T-helper 2 cell treated with Interferon-gamma antibody and Interleukin-4, amounts not matched to agents 100 ng/mL and 5 ng/mL, for 36 hours (primary cell): ENCODE data around the gene MS4A4E. TPM values are rescaled to one million over a fixed set of nuclear protein-coding genes. Genes with fewer than 3 reads are reported as not detected.
"Not testable (repeated sequence)": the region's sequence is repeated elsewhere in the genome, so short reads cannot be mapped to it uniquely, and the experiment has no call there.

Experiments used
- intact Hi-C: fragments of 100-400 bp; cut with micrococcal nuclease; formaldehyde crosslinking; loops from one replicate; pipeline ENCODE4 v1.15.1; 2023
- total RNA-seq: library from RNA; stranded (reverse); gene quantifications from 2 replicates; pipeline ENCODE4 v1.2.3, GENCODE V29; 2022

The MS4A4E gene
- total RNA-seq, 1 donor from 2014 or later, result not detected

DNA sequence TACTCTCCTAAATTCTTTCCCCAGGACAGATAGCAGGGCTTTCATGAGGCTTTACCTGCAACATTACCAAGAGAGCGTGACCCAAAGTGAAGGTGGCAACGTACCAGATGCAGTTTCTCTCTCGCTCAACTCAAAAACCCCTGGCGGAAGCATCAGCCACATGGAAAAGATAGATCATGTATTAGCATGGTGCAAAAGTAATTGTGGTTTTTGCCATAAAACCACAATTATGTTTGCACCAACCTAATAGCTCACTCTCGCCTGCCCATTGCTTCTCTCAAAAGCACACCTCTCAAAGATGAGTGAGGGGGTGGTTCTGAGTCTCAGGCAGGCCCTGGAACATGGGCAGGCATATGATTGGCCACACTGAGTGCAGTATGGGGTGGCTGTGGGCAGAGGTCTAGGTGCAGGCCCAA, 67.1 kb downstream of the MS4A4E start:
- intact Hi-C loops, result no loop called here

DNA sequence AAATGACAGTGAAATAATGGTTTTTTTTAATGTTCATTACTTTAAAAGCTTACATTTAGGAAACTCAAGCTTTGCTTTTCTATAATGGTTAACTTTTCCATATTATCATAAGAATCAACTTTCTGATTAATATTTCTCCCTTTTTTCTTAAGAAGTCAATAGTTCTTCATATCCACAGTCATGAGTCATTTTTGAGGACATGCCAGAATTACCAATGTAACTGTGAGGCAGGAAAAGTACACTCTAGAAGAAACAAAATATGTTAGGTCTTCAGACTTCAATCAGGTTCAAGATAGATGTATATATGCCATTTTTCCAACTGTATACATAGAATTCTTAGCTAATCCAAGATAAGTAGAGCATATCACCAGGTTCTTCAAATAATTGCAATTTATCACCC, 70.9 kb downstream of the MS4A4E start:
- intact Hi-C loops, result no loop called here

DNA sequence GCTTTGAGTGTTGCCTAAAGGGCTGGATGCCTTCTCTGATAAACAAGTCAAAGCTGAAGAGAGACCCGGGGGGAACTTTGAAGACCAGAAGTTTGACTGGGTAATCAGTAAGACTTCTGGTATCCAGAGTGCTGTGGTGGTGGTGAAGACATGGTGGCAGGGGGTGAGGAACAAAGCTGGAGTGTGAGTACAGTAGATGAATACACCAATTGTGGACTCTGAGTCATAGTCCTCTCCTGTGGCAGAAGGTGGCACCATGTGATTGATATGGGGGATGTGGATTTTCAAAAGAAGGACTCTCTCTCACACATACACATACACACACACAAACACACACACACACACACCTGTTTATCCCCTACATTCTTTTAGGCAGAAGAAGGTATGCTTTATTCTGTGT, 72.4 kb downstream of the MS4A4E start:
- intact Hi-C loops, result no loop called here

DNA sequence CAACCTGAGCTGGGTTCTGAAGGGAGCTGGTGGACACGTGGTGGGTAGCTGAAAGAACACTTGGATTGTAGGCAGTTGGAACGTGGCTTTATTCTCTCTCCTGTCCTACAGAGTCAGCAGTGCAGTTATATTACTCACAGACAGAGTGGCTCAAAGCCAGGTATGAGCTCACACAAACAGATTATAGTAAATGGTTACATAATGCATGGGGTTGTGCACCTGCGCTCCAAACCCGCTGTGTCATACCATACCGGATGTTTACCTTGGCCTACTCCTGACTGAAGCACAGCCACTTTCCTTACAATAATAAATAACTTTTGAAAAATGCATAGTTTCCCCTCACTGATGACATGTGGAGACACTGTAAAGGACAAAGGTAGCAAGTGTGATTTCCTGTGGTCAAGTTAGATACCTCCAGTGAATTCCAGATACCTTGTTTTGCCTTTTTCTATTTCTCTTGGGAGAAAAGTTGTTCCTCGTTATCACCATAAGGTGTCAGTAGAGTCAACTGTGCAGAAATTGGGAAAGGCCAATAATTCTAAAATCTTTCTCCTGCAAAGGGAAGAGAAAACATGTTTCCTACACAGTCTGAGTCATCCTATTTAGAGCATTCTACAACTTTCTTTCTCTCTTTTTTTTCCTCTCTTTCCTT, 73.5 kb downstream of the MS4A4E start:
- intact Hi-C loops, result no loop called here

DNA sequence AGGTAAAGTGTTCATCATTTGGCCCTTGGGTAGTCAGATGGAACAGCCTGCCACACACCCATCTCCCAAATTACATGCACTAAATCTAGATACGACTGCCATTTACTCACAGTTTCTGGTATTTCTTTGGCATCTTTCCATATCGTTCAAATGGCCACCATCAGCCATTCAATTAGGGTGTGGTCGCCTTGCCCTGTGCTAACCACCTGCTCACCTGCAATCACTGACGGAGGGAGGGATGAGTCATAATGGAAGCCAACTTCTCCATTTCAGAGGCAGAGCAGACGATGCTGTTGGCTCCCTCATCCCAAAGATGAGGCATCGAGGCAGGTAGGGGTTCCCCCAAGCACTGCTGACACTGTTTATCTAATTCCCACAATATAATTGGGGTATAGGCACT, 74.6 kb downstream of the MS4A4E start:
- intact Hi-C loops, result no loop called here

DNA sequence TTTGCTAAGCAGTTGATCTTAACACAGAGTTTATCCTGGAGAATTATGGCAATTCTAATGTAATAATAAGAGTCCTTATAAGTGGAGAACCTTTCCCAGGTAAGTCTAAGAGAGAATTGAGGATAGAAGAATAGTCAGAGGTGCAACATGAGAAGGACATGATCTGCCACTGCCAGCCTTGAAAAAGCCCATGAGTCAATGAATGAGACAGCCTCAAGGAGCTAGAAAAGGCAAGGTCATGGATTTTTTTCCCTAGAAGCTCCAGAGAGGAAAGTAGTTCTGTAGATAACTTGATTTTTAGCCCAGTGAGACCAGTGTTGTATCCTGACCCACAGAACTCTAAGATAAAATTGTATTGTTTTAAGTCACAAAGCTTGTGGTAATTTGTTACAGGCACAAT, 77.0 kb downstream of the MS4A4E start:
- intact Hi-C loops, result no loop called here

DNA sequence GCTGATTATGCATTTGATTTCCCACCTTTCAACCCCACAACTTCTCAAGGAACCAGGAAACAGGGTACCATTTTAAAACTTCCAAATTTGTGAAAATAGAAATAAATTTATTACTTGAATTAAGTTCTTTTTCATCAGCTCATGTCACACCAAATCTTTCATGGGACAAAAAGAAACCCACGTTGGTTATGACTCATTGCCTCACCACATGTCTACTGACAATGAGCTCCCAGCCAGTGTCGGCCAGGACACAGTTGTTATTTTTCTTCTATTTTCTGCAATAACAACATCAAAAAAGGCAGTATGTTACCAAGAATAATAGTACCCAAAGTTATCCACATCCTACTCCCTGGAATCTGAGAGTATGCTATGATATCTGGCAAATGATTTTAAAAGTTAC, 77.4 kb downstream of the MS4A4E start:
- intact Hi-C loops, result no loop called here

DNA sequence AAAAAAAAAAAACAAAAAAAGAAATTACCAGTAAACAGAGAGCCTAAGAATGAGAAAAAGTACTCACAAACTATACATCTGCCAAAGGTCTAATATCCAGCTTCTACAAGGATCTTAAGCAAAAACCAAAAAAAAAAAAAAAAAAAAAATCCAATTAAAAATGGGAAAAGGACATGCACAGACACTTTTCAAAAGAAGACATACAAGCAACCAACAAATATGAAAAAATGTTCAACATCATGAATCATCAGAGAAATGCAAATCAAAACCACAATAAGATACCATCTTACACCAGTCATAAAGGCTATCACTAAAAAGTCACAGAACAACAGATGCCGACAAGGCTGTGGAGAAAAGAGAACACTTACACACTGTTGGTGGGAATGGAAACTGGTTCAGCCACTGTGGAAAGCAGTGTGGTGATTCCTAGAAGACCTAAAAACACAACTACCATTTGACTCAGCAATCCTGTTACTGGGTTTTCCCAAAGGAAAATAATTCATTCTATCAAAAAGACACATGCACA, 78.3 kb downstream of the MS4A4E start:
- intact Hi-C loops, result no loop called here

DNA sequence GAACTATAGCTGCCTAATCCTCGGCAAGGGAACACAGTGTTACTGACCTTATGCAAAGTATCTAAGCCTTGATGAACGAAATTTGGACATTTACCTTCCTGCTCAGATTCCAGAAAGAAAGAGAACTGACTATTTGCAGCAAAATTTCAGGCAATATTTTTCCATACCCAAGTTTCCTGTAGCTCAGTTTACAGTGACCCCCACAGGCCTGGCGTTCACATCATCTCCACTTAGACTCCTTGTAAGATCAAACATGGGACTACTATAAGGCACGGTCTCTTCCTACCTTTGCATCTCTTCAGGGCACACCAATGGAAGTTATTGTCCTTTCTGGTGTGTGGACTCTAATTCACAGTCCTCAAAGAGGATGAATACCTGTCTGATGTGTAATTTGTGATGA, 81.2 kb downstream of the MS4A4E start:
- intact Hi-C loops, result no loop called here

DNA sequence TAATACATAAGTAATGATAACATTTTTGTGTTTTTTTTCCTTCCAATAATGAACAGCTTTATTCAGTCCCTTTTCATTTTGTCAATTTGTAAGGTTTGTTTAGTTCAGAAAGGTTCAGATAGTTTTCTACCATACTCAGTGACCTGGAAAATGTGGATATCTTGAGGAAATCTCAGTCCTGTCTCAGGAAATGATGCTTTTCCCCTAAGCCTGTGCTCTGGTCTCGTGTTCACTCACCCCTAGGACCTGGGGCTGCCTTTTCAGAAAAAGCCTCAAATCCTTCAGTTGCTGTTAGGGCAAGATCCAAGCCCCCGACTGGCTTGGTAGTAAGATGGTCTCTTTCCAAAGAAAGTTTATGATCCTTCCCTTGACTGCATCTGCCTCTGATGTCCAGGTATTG, 81.8 kb downstream of the MS4A4E start:
- intact Hi-C loops, result no loop called here

DNA sequence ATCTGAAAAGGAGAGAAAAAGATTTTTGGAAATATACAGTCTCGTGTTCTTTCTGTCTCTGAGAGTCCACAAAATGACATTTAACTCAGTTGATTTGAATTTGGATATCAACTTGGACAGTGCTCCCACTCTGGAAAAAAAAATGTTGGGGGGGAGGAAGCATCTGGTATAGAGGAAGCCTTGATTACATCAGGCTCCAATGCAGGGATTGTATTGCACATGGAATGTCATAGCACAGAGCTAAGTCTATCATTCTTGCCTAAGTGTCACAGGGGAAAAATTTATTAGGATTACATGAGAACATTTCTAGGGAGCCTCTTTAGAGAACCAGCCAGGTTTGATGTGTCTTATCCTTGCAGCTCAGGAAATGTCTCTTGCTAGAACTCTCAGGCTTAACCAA, 83.1 kb downstream of the MS4A4E start:
- intact Hi-C loops, result no loop called here

DNA sequence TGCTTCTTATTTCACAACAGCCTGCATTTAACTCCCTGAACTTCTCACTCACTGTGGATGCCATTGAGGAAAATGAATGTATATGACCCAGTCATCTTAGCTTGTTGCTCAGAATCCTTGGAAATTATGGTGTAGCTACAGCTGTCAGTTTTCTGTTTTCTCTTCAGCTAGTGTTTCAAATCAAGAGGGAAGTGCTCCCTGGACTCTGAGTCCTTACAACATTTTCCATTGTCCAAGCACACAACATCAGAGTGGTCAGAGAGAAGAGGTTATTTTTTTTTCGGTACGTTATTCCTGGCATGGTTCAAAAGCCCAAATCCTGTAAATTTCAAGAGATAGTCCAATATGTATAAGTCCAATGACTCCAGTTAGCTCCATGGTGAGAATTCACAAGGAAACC, 83.7 kb downstream of the MS4A4E start:
- intact Hi-C loops, result no loop called here

DNA sequence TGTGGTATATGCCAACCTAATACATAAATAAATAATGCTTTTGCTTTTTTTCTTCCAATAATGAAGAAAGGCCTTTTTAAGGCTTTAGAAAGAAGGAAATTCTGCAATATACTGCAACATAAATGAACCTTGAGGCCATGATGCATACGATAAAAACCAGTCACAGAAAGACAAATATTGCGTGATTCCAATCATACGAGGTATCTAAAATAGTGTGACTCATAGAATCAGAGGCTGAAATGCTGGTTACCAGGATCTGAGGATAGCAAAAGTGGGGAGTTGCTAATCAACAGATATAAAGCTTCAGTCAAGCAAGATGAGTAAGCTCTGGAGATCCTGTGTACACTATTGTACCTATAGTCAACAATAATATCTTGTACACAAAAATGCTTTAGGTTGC, 84.3 kb downstream of the MS4A4E start:
- intact Hi-C loops, result no loop called here

DNA sequence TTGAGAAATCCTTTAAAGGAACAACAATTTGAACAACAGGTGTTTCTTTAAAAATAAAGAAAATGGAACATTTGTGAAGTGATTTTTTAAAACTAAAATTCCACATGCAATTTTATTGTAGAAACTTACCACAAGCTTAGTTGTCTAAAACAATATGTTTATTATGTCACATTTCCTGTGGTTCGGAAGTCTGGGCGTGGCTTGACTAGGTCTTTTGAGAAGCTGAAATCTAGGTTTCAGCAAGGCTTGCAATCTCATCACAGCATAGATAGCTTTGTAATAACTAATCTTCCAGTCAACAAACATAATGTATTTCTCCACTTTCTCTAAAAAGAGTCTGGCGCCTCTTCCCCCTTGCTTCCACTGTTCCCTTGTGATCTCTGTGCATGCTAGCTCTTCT, 87.0 kb downstream of the MS4A4E start:
- intact Hi-C loops, result no loop called here

DNA sequence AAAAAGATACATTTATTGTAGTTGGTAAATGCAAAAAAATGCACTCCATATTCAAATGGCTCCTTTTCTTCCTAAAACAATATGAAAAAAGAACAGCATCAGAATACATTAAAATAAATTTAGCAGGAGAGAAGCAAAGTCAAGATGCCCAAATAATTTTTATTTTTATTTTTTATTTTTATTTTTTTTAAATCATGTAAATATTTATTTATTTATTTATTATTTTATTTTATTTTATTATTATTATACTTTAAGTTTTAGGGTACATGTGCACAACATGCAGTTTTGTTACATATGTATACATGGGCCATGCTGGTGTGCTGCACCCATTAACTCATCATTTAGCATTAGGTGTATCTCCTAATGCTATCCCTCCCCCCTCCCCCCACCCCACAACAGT, 90.2 kb downstream of the MS4A4E start:
- intact Hi-C loops, result not testable (repeated sequence)

DNA sequence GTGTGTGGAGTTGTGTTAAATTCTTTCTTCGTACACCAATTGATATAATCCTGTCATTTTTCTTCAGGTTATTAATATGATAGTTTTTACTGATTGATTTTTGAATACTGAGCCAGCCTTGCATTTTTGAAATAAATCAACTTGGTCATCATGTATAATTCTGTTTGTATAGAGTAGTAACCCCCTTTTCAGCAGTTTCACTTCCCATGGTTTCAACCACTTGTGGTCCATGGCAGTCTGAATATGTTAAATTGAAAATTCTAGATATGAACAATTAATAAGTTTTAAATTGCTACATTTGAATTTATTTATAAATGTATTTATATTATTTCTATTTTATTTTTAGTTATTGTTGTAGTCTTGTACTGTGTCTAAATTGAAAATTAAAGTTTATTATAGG, 92.7 kb downstream of the MS4A4E start:
- intact Hi-C loops, result no loop called here

Other genes with a start within 250 kb of the MS4A4E start
- not detected in 2 replicates for gene OOSP4B, start 226.0 kb downstream of the MS4A4E start, total RNA-seq
- not detected in 2 replicates for gene OOSP2, start 202.7 kb downstream of the MS4A4E start, total RNA-seq
- gene MS4A3, start 186.5 kb downstream of the MS4A4E start, total RNA-seq, result not detected in 2 replicates
- not detected in 2 replicates for gene MS4A2, start 154.5 kb downstream of the MS4A4E start, total RNA-seq
- not detected in 2 replicates for gene MS4A6A, start 60.1 kb downstream of the MS4A4E start, total RNA-seq
- not detected in 2 replicates for gene MS4A4A, start 37.5 kb upstream of the MS4A4E start, total RNA-seq
- not detected in 2 replicates for gene MS4A6E, start 84.1 kb upstream of the MS4A4E start, total RNA-seq
- gene MS4A7, start 135.4 kb upstream of the MS4A4E start, total RNA-seq, result not detected in 2 replicates
- not detected in 2 replicates for gene MS4A14, start 153.3 kb upstream of the MS4A4E start, total RNA-seq
- not detected in 2 replicates for gene MS4A5, start 186.4 kb upstream of the MS4A4E start, total RNA-seq
- gene MS4A1, start 212.7 kb upstream of the MS4A4E start, total RNA-seq, result 0.27 TPM in 1 of 2 replicates, not detected in the other
- not detected in 2 replicates for gene MS4A12, start 249.6 kb upstream of the MS4A4E start, total RNA-seq